Measurements from ENCODE around the gene SRD5A3.

DNA sequence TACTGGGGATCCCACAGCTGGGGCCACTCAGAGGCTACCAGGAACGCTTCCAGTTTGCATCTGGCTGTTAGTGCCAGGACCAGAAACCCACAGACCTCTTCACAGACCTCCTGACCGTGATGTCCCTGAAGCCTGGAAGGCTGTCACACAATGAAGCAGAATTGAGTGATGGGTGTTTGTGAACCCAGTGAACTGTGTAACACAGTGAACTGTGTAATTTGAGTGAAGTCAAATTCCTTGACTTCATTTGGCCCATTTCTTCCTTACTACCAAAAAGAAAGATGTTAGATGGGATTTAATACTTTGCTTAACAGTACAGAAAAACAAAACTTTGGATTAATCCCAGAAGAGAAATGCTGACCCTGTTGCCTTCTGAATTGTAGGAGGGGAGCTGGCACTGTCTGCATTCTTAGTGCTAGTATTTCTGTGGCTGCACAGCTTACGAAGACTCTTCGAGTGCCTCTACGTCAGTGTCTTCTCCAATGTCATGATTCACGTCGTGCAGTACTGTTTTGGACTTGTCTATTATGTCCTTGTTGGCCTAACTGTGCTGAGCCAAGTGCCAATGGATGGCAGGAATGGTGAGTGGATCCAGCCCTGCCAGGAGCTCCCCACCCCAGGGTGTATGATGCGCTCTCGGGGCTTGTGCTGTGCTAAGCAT is 17.8 kb downstream of the SRD5A3 start:
- TF ChIP-seq, protein P1, sequence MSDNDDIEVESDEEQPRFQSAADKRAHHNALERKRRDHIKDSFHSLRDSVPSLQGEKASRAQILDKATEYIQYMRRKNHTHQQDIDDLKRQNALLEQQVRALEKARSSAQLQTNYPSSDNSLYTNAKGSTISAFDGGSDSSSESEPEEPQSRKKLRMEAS (IDR thresholded peaks at IDR 0.05; ENCODE audit: low read depth, low read length) = no peak
- TF ChIP-seq, protein P2, sequence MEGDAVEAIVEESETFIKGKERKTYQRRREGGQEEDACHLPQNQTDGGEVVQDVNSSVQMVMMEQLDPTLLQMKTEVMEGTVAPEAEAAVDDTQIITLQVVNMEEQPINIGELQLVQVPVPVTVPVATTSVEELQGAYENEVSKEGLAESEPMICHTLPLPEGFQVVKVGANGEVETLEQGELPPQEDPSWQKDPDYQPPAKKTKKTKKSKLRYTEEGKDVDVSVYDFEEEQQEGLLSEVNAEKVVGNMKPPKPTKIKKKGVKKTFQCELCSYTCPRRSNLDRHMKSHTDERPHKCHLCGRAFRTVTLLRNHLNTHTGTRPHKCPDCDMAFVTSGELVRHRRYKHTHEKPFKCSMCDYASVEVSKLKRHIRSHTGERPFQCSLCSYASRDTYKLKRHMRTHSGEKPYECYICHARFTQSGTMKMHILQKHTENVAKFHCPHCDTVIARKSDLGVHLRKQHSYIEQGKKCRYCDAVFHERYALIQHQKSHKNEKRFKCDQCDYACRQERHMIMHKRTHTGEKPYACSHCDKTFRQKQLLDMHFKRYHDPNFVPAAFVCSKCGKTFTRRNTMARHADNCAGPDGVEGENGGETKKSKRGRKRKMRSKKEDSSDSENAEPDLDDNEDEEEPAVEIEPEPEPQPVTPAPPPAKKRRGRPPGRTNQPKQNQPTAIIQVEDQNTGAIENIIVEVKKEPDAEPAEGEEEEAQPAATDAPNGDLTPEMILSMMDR (IDR thresholded peaks at IDR 0.05; ENCODE audit: low read depth, low read length) = no peak
